LNCAP (cell line): ENCODE measurements around the gene TRHDE.

Source experiments
- TF ChIP-seq, protein P1 (sequence below): fragments of 450-650 bp; IDR thresholded peaks from 2 replicates; pipeline ENCODE4 v1.5.1; 2017; ENCODE audit warnings: mild to moderate bottlenecking

Gene TRHDE

DNA sequence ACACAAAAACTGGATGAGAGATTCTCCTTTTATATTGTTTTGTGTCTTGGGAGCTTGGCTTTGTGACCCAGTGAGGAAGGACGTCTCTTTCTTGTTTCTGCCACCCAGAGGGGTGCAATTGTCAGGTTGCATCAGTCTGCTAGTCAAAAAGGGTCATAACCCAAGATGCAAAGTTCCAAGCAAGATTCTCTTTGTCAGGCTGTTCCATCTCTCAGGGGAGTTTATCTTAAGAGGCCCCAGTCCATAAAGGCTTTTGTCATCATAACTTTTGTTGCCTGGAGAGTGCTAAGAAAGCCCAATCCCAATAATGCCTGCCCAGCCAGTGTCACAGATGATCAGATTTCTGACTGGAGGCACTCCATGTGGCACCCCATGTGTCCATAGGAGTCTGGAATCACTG, 444.9 kb downstream of the TRHDE start:
- TF ChIP-seq, protein P1, sequence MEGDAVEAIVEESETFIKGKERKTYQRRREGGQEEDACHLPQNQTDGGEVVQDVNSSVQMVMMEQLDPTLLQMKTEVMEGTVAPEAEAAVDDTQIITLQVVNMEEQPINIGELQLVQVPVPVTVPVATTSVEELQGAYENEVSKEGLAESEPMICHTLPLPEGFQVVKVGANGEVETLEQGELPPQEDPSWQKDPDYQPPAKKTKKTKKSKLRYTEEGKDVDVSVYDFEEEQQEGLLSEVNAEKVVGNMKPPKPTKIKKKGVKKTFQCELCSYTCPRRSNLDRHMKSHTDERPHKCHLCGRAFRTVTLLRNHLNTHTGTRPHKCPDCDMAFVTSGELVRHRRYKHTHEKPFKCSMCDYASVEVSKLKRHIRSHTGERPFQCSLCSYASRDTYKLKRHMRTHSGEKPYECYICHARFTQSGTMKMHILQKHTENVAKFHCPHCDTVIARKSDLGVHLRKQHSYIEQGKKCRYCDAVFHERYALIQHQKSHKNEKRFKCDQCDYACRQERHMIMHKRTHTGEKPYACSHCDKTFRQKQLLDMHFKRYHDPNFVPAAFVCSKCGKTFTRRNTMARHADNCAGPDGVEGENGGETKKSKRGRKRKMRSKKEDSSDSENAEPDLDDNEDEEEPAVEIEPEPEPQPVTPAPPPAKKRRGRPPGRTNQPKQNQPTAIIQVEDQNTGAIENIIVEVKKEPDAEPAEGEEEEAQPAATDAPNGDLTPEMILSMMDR, result no peak
